ENCODE data around the gene FBLN2.

The FBLN2 gene

GRCh38 chr3:13584427-13584891, 35.5 kb downstream of the FBLN2 start:
- no peak for DNase-seq
- Mint-ChIP-seq H3K9me3 (no peaks in the 10 kb centered on the region), H3K27me3 (ENCODE audit: low read depth, poor library complexity) (peaks cover 11% of the 10 kb centered on the region), H3K4me1 (peaks cover 32% of the 10 kb centered on the region), H3K36me3 (ENCODE audit: low read depth) (no peaks in the 10 kb centered on the region), H3K27ac (no peak overlapping the region), H3K4me3 (no peak overlapping the region)
- TF ChIP-seq CTCF (IDR thresholded peaks at IDR 0.05), result no peak

- no peak for TF ChIP-seq CTCF (IDR thresholded peaks at IDR 0.05)
- Mint-ChIP-seq H3K36me3 (ENCODE audit: low read depth) (no peaks in the 10 kb centered on the region), H3K9me3 (no peaks in the 10 kb centered on the region), H3K4me3 (no peak overlapping the region), H3K27ac (no peak overlapping the region), H3K4me1 (peaks cover 31% of the 10 kb centered on the region), H3K27me3 (ENCODE audit: low read depth, poor library complexity) (peaks cover 11% of the 10 kb centered on the region)
- DNase-seq, result no peak
These were observed 36.0 kb downstream of the FBLN2 start for GRCh38 chr3:13584901-13585300.

- no peak for DNase-seq
- TF ChIP-seq CTCF (IDR thresholded peaks at IDR 0.05), result no peak
- no peak overlapping the region for H3K4me3 Mint-ChIP-seq
- H3K9me3 Mint-ChIP-seq, result no peaks in the 10 kb centered on the region
- peaks cover 16% of the 10 kb centered on the region for H3K27me3 Mint-ChIP-seq (ENCODE audit: low read depth, poor library complexity)
- peaks cover 15% of the 10 kb centered on the region for H3K4me1 Mint-ChIP-seq
- no peak overlapping the region for H3K27ac Mint-ChIP-seq
- H3K36me3 Mint-ChIP-seq (ENCODE audit: low read depth), result no peaks in the 10 kb centered on the region
These were observed 38.5 kb downstream of the FBLN2 start for GRCh38 chr3:13587442-13587841.

GRCh38 chr3:13588221-13588701, 39.3 kb downstream of the FBLN2 start:
- no peak for TF ChIP-seq CTCF (IDR thresholded peaks at IDR 0.05)
- Mint-ChIP-seq H3K27me3 (ENCODE audit: low read depth, poor library complexity) (peaks cover 16% of the 10 kb centered on the region), H3K9me3 (no peaks in the 10 kb centered on the region), H3K4me3 (no peak overlapping the region), H3K36me3 (ENCODE audit: low read depth) (no peaks in the 10 kb centered on the region), H3K27ac (no peak overlapping the region), H3K4me1 (peaks cover 15% of the 10 kb centered on the region)
- DNase-seq, result no peak

GRCh38 chr3:13588993-13589392, 40.1 kb downstream of the FBLN2 start:
- no peak overlapping the region for H3K27ac Mint-ChIP-seq
- no peak for TF ChIP-seq CTCF (IDR thresholded peaks at IDR 0.05)
- H3K4me1 Mint-ChIP-seq, result peaks cover 15% of the 10 kb centered on the region
- no peak for DNase-seq
- H3K9me3 Mint-ChIP-seq, result no peaks in the 10 kb centered on the region
- H3K27me3 Mint-ChIP-seq (ENCODE audit: low read depth, poor library complexity), result peaks cover 20% of the 10 kb centered on the region
- no peak overlapping the region for H3K4me3 Mint-ChIP-seq
- no peaks in the 10 kb centered on the region for H3K36me3 Mint-ChIP-seq (ENCODE audit: low read depth)

GRCh38 chr3:13590841-13591520, 42.1 kb downstream of the FBLN2 start:
- H3K36me3 Mint-ChIP-seq (ENCODE audit: low read depth), result no peaks in the 10 kb centered on the region
- DNase-seq, result no peak
- H3K4me1 Mint-ChIP-seq, result peaks cover 21% of the 10 kb centered on the region
- H3K27ac Mint-ChIP-seq, result no peak overlapping the region
- no peaks in the 10 kb centered on the region for H3K9me3 Mint-ChIP-seq
- TF ChIP-seq CTCF (IDR thresholded peaks at IDR 0.05), result no peak
- H3K27me3 Mint-ChIP-seq (ENCODE audit: low read depth, poor library complexity), result peaks cover 15% of the 10 kb centered on the region
- no peak overlapping the region for H3K4me3 Mint-ChIP-seq

Measured in nephron progenitor cell (in vitro differentiated cells).